ENCODE data around the gene KRT16. TPM values are rescaled to one million over a fixed set of nuclear protein-coding genes. Genes with fewer than 3 reads are reported as not detected.

Gene KRT16
- total RNA-seq, 1 experiment from 2014 or later: 0.61 TPM

DNA sequence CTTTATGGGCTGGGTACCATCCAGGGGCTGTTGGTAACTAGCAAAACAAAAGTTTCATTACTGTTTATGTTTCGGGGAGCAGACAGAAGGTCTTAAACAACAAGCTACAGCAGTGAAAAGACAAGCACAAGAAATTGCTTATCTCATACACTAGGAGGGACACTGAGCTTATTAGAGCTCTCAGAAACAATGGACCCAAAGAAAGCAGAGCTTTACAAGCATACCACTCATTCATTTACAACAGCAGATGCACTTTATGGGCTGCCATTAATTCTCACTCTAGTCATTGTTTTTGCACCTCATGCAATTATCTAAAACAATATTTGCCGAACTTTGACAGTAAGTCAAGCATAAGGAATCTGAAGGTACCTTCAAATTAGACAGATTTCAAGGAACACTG is 10.0 kb downstream of the KRT16 start:
- ChIA-PET POLR2A (interaction anchor here (0.5 kb wide), 1 partner anchor 41 kb away, joined by 3 read pairs; no protein-coding TSS in a partner anchor), RAD21 (ENCODE audit: low non-redundant PET in 1 of 2, low total read pairs in 2 of 2, uncharacterized antibody in 2 of 2, unreplicated experiment in 2 of 2) (no interaction called here), CTCF (interaction anchor here (1.5 kb wide), 1 partner anchor 10 kb away, joined by 4 read pairs; no protein-coding TSS in a partner anchor)
- Histone ChIP-seq H3K27ac (ENCODE audit: low read depth, low read length) (no peak overlapping the region), H3K9me3 (ENCODE audit: control insufficient read depth in 1 of 2, insufficient read depth in 1 of 2, low read depth in 1 of 2, low read length in 2 of 2) (no peaks in the 10 kb centered on the region; a peak in 1 of 4 replicates), H3K9ac (ENCODE audit: low read length) (no peak overlapping the region), H3K27me3 (ENCODE audit: insufficient read depth, low read length) (no peaks in the 10 kb centered on the region), H3K4me1 (ENCODE audit: control insufficient read depth in 1 of 2, insufficient read depth in 2 of 2, low read length in 2 of 2) (no peaks in the 10 kb centered on the region), H3K4me3 (replicated peaks in 1 of 2; ENCODE audit: low read depth in 1 of 2, low read length in 2 of 2) (no peak overlapping the region), H3K4me2 (ENCODE audit: low read length) (no peak overlapping the region), H2AFZ (ENCODE audit: low read depth, low read length, poor library complexity, severe bottlenecking) (no peak overlapping the region), H3K9me2 (ENCODE audit: insufficient read depth) (no peaks in the 10 kb centered on the region), H3K79me2 (ENCODE audit: insufficient read depth, low read length) (no peaks in the 10 kb centered on the region), H4K20me1 (ENCODE audit: insufficient read depth) (no peaks in the 10 kb centered on the region), H3K36me3 (ENCODE audit: control insufficient read depth in 1 of 2, insufficient read depth in 2 of 2, low read length in 2 of 2) (no peaks in the 10 kb centered on the region)
- DNase-seq (ENCODE audit: low read depth, low spot score) (no peak), ATAC-seq (no peak)
- intact Hi-C loops (cut with micrococcal nuclease): no loop called here
- no TSS peak for BruUV-seq (replicated peaks)
- TF ChIP-seq, protein P1, sequence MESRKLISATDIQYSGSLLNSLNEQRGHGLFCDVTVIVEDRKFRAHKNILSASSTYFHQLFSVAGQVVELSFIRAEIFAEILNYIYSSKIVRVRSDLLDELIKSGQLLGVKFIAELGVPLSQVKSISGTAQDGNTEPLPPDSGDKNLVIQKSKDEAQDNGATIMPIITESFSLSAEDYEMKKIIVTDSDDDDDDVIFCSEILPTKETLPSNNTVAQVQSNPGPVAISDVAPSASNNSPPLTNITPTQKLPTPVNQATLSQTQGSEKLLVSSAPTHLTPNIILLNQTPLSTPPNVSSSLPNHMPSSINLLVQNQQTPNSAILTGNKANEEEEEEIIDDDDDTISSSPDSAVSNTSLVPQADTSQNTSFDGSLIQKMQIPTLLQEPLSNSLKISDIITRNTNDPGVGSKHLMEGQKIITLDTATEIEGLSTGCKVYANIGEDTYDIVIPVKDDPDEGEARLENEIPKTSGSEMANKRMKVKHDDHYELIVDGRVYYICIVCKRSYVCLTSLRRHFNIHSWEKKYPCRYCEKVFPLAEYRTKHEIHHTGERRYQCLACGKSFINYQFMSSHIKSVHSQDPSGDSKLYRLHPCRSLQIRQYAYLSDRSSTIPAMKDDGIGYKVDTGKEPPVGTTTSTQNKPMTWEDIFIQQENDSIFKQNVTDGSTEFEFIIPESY (IDR thresholded peaks at IDR 0.05; ENCODE audit: extremely low read depth, insufficient replicate concordance, low read length): no peak
- TF ChIP-seq, protein P2, sequence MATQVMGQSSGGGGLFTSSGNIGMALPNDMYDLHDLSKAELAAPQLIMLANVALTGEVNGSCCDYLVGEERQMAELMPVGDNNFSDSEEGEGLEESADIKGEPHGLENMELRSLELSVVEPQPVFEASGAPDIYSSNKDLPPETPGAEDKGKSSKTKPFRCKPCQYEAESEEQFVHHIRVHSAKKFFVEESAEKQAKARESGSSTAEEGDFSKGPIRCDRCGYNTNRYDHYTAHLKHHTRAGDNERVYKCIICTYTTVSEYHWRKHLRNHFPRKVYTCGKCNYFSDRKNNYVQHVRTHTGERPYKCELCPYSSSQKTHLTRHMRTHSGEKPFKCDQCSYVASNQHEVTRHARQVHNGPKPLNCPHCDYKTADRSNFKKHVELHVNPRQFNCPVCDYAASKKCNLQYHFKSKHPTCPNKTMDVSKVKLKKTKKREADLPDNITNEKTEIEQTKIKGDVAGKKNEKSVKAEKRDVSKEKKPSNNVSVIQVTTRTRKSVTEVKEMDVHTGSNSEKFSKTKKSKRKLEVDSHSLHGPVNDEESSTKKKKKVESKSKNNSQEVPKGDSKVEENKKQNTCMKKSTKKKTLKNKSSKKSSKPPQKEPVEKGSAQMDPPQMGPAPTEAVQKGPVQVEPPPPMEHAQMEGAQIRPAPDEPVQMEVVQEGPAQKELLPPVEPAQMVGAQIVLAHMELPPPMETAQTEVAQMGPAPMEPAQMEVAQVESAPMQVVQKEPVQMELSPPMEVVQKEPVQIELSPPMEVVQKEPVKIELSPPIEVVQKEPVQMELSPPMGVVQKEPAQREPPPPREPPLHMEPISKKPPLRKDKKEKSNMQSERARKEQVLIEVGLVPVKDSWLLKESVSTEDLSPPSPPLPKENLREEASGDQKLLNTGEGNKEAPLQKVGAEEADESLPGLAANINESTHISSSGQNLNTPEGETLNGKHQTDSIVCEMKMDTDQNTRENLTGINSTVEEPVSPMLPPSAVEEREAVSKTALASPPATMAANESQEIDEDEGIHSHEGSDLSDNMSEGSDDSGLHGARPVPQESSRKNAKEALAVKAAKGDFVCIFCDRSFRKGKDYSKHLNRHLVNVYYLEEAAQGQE (IDR thresholded peaks at IDR 0.05; ENCODE audit: low read depth): no peak
- TF ChIP-seq POLR2A (IDR thresholded peaks at IDR 0.05; ENCODE audit: borderline replicate concordance, extremely low read depth, insufficient read depth, insufficient read length) (no peak), ZNF274 (IDR thresholded peaks at IDR 0.05; ENCODE audit: low read depth, low read length) (no peak), EZH2phosphoT487 (IDR thresholded peaks at IDR 0.05; ENCODE audit: borderline replicate concordance) (no peak), SIN3A (IDR thresholded peaks at IDR 0.05; ENCODE audit: low read depth) (no peak), CEBPB (IDR thresholded peaks at IDR 0.05; ENCODE audit: low read depth) (no peak), YY1 (IDR thresholded peaks at IDR 0.05; ENCODE audit: extremely low read depth, insufficient replicate concordance, low read depth, low read length) (no peak), EZH2 (IDR thresholded peaks at IDR 0.05) (no peak)
- TF ChIP-seq, protein P3, sequence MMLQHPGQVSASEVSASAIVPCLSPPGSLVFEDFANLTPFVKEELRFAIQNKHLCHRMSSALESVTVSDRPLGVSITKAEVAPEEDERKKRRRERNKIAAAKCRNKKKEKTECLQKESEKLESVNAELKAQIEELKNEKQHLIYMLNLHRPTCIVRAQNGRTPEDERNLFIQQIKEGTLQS (IDR thresholded peaks at IDR 0.05): no peak
- TF ChIP-seq, protein P4, sequence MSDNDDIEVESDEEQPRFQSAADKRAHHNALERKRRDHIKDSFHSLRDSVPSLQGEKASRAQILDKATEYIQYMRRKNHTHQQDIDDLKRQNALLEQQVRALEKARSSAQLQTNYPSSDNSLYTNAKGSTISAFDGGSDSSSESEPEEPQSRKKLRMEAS (IDR thresholded peaks at IDR 0.05): no peak
